ENCODE measurements around the gene KIF20A.
"Not testable (repeated sequence)": the region's sequence is repeated elsewhere in the genome, so short reads cannot be mapped to it uniquely, and the experiment has no call there.

KIF20A gene

DNA sequence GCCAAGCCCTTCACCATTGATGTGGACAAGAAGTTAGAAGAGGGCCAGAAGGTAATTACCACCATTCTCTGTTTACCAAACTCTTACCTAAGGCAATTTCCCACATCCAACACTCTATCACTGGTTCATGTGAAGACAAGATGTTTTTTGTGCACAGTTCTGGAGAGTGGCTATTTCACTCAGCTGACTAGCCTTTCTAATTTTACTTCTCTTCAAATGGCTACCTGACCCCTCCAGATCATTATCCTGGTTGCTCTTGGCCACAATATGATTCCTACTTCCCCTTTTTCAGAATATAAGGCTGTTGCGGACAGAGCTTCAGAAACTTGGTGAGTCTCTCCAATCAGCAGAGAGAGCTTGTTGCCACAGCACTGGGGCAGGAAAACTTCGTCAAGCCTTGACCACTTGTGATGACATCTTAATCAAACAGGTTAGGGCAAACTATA, 7.1 kb downstream of the KIF20A start:
- DNase-seq (ENCODE audit: low read depth), result no peak

DNA sequence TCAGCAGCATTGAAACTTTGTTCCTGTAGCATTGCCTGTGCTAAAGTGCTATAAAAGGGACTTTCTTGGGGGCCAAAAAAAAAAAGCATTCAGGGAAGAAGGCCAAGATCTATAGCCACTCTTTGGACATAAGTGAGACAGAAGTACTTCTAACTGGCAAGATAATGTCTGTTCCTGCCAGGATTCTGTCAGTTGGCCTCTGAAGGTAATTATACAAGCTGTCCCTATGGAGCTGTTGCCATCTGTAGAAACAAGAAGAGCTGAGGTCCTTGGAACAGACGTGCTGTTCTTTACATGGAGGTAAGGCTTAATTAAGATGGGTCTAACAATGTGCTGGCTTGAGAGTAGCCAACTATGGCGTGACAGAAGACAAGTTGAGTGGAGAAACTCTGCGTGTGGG, 9.7 kb downstream of the KIF20A start:
- no peak for DNase-seq (ENCODE audit: low read depth)

DNA sequence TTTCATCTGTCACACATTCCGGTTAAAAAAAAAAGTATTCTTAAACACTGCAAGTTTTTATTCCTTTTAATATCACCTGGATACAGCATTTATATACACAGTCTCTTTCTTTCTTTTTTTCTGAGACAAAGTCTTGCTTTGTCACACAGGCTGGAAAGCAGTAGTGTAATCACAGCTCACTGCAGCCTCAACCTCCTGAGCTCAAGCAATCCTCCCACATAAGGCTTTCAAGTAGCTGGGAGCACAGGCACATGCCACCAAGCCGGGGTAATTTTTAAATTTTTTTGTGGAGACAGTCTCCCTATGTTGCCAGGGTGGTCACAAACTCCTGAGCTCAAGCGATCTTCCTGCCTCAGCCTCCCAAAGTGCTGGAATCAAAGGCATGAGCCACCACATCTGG, 13.9 kb downstream of the KIF20A start:
- no peak for DNase-seq (ENCODE audit: low read depth)

DNA sequence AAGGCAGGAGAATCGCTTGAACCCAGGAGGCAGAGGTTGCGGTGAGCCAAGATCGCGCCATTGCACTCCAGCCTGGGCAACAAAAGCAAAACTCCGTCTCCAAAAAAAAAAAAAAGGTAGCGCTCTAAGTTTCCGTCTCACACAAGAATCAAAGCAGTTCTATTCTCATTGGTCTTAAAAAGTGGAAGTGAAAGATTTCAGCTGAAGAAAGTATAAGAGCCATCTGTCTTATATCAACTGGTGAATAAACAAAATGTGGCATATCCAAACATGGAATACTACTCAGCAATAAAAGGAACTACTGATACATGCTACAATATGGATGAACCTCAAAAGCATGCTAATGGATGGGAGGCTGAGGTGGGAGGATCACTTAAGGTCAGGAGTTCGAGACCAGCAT, 14.9 kb downstream of the KIF20A start:
- DNase-seq (ENCODE audit: low read depth), result not testable (repeated sequence)

DNA sequence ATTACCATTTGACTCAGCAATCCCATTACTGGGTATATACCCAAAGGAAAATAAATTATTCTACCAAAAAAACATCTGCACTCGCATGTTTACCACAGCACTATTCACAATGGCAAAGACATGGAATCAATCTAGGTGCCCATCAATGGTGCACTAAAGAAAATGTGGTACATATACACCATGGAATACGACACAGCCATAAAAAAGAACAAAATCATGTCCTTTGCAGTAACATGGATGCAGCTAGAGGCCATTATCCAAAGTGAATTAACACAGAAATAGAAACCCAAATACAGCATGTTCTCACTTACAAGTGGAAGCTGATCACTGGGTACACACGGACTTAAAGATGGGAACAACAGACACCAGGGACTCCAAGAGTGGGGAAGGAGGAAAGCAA, 32.1 kb downstream of the KIF20A start:
- DNase-seq (ENCODE audit: low read depth), result no peak

DNA sequence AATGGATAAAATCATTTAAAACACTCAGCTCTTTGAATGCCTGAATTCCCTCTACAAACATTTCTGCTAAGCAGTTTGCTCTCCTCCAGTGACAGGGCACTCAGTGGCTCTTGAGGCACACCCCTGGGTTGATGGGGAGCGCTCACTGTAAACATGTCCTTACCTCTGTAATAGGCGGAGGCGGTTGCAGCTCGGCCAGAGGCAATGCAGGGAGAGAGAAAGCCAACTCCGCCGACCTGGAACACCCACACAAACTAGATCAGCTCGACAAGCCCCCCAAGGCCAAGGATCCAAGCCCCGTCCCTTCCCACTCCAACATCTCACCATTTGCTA, 33.9 kb downstream of the KIF20A start:
- DNase-seq (ENCODE audit: low read depth), result no peak

DNA sequence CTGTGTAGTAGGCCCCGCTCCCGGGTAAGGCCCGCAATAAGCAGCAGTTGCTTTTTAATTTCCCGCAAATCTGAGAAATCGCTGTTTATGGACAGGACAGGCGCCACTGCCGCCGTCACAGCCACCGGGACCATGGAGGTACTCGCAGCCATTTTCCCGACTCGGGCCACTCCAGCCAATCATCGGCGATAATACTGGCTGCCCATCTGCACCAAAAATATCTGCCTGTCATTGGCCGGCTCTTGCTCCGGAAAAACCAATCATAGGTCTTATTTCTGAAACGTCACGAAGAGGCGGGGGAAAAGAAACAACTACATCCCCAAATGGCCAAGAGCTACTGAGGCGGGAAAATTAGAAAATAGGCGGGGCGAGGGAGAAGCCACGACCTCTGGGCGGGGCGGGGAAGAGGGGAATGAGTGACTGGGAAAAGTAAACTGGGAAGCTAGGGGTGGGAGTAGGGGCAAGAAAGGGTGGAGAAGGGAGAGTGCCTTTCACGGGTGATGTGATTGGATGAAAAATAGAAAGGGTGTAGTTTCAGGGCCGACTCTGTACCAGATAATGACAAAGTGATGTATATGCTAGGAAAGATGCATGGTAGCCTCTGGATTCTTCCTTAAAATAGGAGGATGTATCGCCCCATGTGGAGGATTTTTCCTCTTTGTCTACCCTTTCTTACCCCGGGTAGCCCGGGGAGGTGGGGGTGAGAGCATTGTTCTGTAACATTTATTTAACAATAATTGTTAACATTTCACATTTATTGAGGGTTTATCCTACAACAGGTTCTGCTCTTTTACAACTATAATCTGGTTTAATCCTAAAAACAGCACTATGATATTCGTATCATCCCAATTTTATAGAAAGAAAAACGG, 34.5 kb downstream of the KIF20A start, which contains the start of gene CDC23:
TSS of gene CDC23 (minus strand) at position 163 of the 869 bp plus-strand sequence. CDS start at position 152, 11 bp downstream.
- DNase-seq (ENCODE audit: low read depth), result peak; percentile 97

DNA sequence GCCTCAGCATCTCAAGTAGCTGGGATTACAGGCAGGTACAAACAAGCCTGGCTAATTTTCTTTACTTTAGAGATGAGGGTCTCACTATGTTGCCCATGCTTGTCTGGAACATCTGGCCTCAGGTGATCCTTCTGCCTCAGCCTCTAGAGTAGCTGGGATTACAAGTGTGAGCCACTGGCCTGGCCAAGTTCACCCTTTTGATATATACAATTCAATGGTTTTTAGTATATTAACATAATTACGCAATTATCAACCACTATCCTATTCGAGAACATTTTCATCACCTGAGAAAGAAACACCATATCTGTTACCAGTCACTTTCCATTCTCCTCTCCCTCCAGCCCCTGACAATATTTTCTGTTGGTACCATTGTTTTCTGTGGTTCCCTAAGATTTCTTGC, 37.9 kb downstream of the KIF20A start:
- no peak for DNase-seq (ENCODE audit: low read depth)

DNA sequence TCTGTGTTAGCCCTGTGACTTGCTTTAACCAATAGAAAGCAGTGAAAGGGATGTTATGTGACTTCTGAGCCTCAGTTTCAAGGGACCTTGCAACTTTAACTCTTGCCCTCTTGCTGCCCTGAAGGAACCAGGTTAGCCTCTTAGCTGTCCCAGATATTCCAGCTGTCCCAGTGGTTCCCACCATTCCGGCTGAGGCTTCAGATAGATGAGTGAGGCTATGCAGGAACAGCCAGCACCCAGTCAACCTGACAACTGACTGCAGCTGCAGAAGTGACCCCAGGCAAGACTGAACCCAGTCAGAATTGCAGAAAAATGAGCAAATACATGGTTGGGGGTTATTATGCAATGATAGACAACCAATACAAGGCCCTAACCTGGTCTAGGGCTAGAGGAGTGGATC, 44.6 kb downstream of the KIF20A start:
- DNase-seq (ENCODE audit: low read depth), result no peak

DNA sequence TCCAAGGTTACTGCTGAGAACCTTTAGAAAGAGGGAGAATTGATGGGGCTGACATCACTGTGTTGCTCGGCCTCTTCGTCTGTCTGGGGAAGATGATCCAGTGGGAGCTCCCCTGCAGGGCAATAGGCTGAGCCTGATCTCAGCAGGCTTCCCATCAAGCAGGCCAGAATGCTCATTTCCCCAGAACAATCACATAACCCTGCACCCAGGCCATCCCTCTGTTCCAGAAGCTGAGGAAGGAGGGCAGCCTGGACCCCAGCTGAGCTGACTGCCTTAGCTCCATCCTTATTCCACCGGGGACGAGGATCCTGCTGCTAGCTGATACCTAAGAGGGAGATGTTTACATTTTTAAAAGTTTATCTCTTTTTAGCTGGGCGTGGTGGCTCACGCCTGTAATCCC, 45.8 kb downstream of the KIF20A start:
- no peak for DNase-seq (ENCODE audit: low read depth)

DNA sequence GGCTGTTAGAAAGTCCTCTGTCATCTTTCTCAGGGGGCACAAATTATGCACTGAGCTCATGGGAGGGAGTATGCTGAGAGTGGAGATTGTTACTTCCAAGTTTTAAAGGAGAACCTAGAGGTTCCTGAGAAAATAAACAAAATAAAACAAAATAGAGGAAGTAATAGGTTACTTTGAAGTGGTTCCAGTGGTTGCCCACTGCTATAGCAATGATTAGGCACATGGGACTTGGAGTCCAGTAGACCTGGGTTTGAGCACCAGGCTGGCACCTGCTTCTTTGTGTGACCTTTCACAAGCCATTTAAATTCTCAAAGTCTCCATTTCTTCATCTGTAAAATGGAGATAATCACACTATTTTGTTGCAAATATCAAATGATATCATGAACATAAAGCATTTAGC, 48.0 kb downstream of the KIF20A start:
- no peak for DNase-seq (ENCODE audit: low read depth)

DNA sequence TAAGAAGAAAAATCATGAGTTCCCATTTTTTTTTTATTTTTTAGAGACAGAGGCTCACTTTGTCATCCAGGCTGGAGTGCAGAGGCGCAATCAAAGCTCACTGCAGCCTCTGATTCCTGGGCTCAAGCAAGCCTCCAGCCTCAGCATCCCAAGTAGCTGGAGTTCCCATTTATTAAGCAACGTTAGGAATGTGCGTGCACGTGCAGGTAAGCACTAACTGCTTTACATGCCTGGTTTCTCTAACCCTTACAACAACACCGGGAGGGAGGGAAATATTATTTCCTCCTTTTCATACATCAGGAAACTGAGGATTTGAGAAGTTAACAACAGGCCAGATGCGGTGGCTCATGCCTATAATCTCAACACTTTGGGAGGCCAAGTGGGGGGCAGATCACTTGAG, 50.5 kb downstream of the KIF20A start:
- no peak for DNase-seq (ENCODE audit: low read depth)

DNA sequence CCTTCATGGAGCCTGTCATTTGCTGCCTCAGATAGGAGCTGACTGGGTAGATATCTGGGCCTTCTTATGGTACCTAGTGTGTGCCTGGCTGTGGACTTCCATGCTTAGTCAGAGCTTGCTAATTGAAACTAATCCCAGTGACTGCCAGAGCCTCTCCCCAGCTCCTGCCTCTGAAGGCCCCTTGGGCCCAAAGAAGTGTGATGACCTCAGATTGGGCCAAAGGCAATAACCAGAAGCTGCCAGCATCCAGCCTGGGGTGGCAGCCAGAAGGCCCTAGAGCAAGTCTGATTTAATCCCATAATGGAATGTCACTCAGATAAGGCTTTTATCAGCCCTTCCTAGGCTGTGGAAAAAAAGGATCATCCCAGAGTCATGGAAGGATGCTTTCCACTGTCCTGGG, 51.3 kb downstream of the KIF20A start:
- DNase-seq (ENCODE audit: low read depth), result peak; percentile 39

DNA sequence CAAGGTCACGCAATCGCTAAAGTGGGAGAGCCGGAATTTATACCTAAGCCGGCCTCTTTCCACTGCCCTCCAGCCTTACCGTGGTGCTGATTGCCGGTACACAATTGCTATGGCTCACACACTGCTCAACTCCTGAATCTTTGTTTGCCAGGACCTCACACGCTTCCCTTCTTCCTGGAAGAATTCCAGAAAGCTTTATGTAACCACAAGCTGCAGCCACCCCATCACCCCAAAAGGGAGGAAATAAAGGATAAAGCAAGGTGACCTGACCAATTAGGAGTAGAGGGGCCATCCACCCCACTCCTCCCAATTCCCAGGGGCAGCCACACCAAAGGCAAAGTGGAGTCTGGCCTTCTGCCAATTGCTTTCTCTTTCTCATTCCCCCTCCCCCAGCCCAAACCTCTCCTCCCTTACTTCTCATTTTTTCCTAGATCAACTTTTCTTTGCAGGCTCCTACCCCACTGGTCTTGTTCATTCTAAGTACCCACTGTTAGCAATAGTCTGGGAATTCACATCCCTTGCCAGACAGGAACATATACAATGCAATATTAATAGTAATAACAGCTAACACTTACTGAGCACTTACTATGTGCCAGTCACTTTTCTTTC, 52.2 kb downstream of the KIF20A start:
- no peak for DNase-seq (ENCODE audit: low read depth)

DNA sequence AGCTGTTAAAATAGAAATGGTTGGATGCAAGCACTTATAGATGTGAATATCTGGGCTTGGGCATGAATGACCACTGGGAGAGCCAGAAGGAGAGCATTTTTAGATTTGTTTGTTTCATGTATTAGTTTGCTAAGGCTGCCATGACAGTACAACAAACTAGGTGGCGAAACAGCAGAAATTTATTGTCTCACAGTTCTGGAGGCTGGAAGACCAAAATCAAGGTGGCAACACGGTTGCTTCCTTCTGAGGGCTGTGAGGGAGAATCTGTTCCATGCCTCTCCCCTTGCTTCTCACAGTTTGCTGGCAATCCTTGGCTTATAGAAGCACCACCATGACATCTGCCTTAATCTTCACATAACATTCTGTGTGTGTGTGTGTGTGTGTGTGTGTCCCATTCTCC, 54.4 kb downstream of the KIF20A start:
- no peak for DNase-seq (ENCODE audit: low read depth)

DNA sequence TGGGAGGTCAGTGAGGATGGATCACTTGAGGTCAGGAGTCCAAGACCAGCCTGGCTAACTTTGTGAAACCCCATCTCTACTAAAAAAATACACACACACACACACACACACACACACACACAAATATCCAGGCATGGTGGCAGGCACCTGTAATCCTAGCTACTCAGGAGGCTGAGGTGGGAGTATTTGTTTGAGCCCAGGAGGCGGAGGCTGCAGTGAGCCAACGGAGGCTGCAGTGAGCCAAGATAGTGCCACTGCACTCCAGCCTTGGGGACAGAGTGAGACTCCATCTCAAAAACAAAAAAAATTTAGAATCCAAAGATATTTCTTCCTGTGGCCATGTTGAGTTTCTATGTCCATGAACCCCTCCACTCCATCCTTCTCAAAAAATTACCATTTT, 55.7 kb downstream of the KIF20A start:
- no peak for DNase-seq (ENCODE audit: low read depth)

Measured in GM04503 (cell line).